Neural cell (in vitro differentiated cells): ENCODE results near the gene CEP192. TPM values are rescaled to one million over a fixed set of nuclear protein-coding genes. Genes with fewer than 3 reads are reported as not detected.

ENCODE experiments used
- H2AFZ ChIP-seq: fragments of 200-600, 300-800 bp; sonication (generic), shearing (Covaris generic); 2 replicates; pipeline ENCODE4 v1.6.0; 2014; ENCODE audit warnings: low read depth, mild to moderate bottlenecking, antibody characterized with exemption, low read length, moderate library complexity
- H3F3A ChIP-seq: fragments of 200-600 bp; shearing (Covaris generic); 2 replicates; pipeline ENCODE4 v1.6.1; 2016; ENCODE audit warnings: mild to moderate bottlenecking, moderate library complexity, mixed read lengths, antibody characterized with exemption, low read length; ENCODE audit not compliant: insufficient read depth, poor library complexity, severe bottlenecking
- H3K27ac ChIP-seq: fragments of 200-600, 300-800 bp; sonication (generic), shearing (Covaris generic); 2 replicates; pipeline ENCODE4 v1.5.1; 2014; ENCODE audit warnings: mild to moderate bottlenecking, low read length, moderate library complexity
- H3K27me3 ChIP-seq: fragments of 300-800, 200-600 bp; sonication (generic), shearing (Covaris generic); 2 replicates; pipeline ENCODE4 v1.6.0; 2014; ENCODE audit warnings: mild to moderate bottlenecking, low read depth, low read length, moderate library complexity; ENCODE audit not compliant: insufficient read depth
- H3K36me3 ChIP-seq: fragments of 300-800, 200-600 bp; sonication (generic), shearing (Covaris generic); 2 replicates; pipeline ENCODE4 v1.5.1; 2014; ENCODE audit warnings: mild to moderate bottlenecking, antibody characterized with exemption, low read length, moderate library complexity; ENCODE audit not compliant: insufficient read depth
- H3K4me2 ChIP-seq: fragments of 300-800, 200-600 bp; sonication (generic), shearing (Covaris generic); 2 replicates; pipeline ENCODE4 v1.6.0; 2014; ENCODE audit warnings: mild to moderate bottlenecking, low read length
- H3K4me3 ChIP-seq: fragments of 300-800, 200-600 bp; sonication (generic), shearing (Covaris generic); 2 replicates; pipeline ENCODE4 v1.5.1; 2014; ENCODE audit warnings: mild to moderate bottlenecking, low read length, moderate library complexity
- H3K79me2 ChIP-seq: fragments of 200-600 bp; shearing (Covaris generic); replicated peaks from 2 replicates; pipeline ENCODE4 v1.6.0; 2014; ENCODE audit warnings: mild to moderate bottlenecking, low read length, moderate library complexity; ENCODE audit not compliant: insufficient read depth
- H3K9ac ChIP-seq: fragments of 300-800, 200-600 bp; sonication (generic), shearing (Covaris generic); 2 replicates; pipeline ENCODE4 v1.6.1; 2016; ENCODE audit warnings: mild to moderate bottlenecking, low read length, mixed read lengths
- H3K9me2 ChIP-seq: fragments of 200-600 bp; shearing (Covaris generic); 2 replicates; pipeline ENCODE4 v1.6.1; 2016; ENCODE audit warnings: mild to moderate bottlenecking, low read length, mixed read lengths; ENCODE audit not compliant: insufficient read depth
- H3K9me3 ChIP-seq: fragments of 200-600, 300-800 bp; sonication (generic), shearing (Covaris generic); 2 replicates; pipeline ENCODE4 v1.6.1; 2016; ENCODE audit warnings: mild to moderate bottlenecking, mixed run types, low read length, moderate library complexity, mixed read lengths
- H4K20me1 ChIP-seq: fragments of 200-600 bp; shearing (Covaris generic); 2 replicates; pipeline ENCODE4 v1.6.1; 2016; ENCODE audit warnings: mild to moderate bottlenecking, mixed run types; ENCODE audit not compliant: insufficient read depth
- CTCF ChIP-seq: fragments of 450-650 bp; IDR thresholded peaks from 2 replicates; pipeline ENCODE4 v1.5.1; 2014; ENCODE audit warnings: antibody characterized with exemption, mild to moderate bottlenecking, moderate library complexity; ENCODE audit not compliant: poor library complexity, severe bottlenecking
- EP300 ChIP-seq: fragments of 450-650 bp; conservative IDR thresholded peaks from 2 replicates; pipeline ENCODE4 v1.6.1; 2014; ENCODE audit warnings: antibody characterized with exemption, mild to moderate bottlenecking, moderate library complexity; ENCODE audit not compliant: poor library complexity, severe bottlenecking
- EZH2 ChIP-seq: fragments of 200-600, 300-800 bp; shearing (Covaris generic), sonication (generic); IDR thresholded peaks from 2 replicates; pipeline ENCODE4 v1.6.1; 2014; ENCODE audit warnings: antibody characterized with exemption, low read length, borderline replicate concordance, mild to moderate bottlenecking; ENCODE audit not compliant: insufficient read depth, poor library complexity, severe bottlenecking
- MXI1 ChIP-seq: fragments of 450-650 bp; conservative IDR thresholded peaks from 2 replicates; pipeline ENCODE4 v1.6.1; 2014; ENCODE audit warnings: antibody characterized with exemption, mild to moderate bottlenecking; ENCODE audit not compliant: poor library complexity, severe bottlenecking
- POLR2AphosphoS5 ChIP-seq: IDR thresholded peaks from 2 replicates; pipeline ENCODE4 v1.6.1; 2012
- RAD21 ChIP-seq: fragments of 450-650 bp; conservative IDR thresholded peaks from 2 replicates; pipeline ENCODE4 v1.6.1; 2014; ENCODE audit warnings: antibody characterized with exemption, mild to moderate bottlenecking, moderate library complexity
- SMC3 ChIP-seq: fragments of 450-650 bp; conservative IDR thresholded peaks from 2 replicates; pipeline ENCODE4 v1.6.1; 2014; ENCODE audit warnings: antibody characterized with exemption, mild to moderate bottlenecking, moderate library complexity; ENCODE audit not compliant: poor library complexity
- TAF1 ChIP-seq: IDR thresholded peaks from 2 replicates; pipeline ENCODE4 v1.6.1; 2012; ENCODE audit warnings: low read depth
- polyA plus RNA-seq: library from polyadenylated mRNA; depleted of rRNA; stranded (reverse); fragments of >200 nt; gene quantifications from 2 replicates; pipeline ENCODE4 v1.2.3, GENCODE V29; 2014
- TF ChIP-seq, protein P1 (sequence below): IDR thresholded peaks from 2 replicates; pipeline ENCODE4 v1.6.1; 2012; ENCODE audit warnings: borderline replicate concordance

Gene CEP192
- polyA plus RNA-seq, 1 donor from 2014 or later = 28.1 TPM

DNA sequence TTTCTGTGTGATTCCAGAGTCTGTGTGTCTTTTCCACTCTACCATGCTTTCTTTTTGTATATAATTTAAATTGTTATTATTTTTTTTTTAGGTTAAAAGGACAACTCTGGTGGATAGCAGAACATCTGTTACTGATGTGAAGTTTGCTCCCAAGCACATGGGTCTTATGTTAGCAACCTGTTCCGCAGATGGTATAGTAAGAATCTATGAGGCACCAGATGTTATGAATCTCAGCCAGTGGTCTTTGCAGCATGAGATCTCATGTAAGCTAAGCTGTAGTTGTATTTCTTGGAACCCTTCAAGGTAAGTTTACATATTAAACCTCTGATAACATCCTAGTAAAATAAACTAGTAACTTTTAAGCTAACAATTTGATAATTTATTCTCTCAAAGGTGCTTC, 28.1 kb upstream of the CEP192 start:
- no peak overlapping the region for H3K27ac ChIP-seq
- no peak overlapping the region for H3K9ac ChIP-seq
- H2AFZ ChIP-seq = no peak overlapping the region
- no peaks in the 10 kb centered on the region for H4K20me1 ChIP-seq
- no peak overlapping the region for H3K4me3 ChIP-seq
- H3K9me2 ChIP-seq = no peaks in the 10 kb centered on the region
- H3K36me3 ChIP-seq = peaks cover 13% of the 10 kb centered on the region
- no peaks in the 10 kb centered on the region for H3K79me2 ChIP-seq
- no peaks in the 10 kb centered on the region for H3K9me3 ChIP-seq
- no peak for TF ChIP-seq SMC3
- TF ChIP-seq CTCF = no peak
- no peak for TF ChIP-seq RAD21
- TF ChIP-seq POLR2AphosphoS5 = no peak
- TF ChIP-seq EP300 = no peak
- TF ChIP-seq TAF1 = no peak
- TF ChIP-seq, protein P1, sequence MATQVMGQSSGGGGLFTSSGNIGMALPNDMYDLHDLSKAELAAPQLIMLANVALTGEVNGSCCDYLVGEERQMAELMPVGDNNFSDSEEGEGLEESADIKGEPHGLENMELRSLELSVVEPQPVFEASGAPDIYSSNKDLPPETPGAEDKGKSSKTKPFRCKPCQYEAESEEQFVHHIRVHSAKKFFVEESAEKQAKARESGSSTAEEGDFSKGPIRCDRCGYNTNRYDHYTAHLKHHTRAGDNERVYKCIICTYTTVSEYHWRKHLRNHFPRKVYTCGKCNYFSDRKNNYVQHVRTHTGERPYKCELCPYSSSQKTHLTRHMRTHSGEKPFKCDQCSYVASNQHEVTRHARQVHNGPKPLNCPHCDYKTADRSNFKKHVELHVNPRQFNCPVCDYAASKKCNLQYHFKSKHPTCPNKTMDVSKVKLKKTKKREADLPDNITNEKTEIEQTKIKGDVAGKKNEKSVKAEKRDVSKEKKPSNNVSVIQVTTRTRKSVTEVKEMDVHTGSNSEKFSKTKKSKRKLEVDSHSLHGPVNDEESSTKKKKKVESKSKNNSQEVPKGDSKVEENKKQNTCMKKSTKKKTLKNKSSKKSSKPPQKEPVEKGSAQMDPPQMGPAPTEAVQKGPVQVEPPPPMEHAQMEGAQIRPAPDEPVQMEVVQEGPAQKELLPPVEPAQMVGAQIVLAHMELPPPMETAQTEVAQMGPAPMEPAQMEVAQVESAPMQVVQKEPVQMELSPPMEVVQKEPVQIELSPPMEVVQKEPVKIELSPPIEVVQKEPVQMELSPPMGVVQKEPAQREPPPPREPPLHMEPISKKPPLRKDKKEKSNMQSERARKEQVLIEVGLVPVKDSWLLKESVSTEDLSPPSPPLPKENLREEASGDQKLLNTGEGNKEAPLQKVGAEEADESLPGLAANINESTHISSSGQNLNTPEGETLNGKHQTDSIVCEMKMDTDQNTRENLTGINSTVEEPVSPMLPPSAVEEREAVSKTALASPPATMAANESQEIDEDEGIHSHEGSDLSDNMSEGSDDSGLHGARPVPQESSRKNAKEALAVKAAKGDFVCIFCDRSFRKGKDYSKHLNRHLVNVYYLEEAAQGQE = no peak
- TF ChIP-seq EZH2 = no peak
- TF ChIP-seq MXI1 = no peak
- H3K27me3 ChIP-seq = no peaks in the 10 kb centered on the region
- H3K4me2 ChIP-seq = no peak overlapping the region
- H3F3A ChIP-seq = no peaks in the 10 kb centered on the region

GRCh38 chr18:12968115-12968514, 23.0 kb upstream of the CEP192 start:
- Histone ChIP-seq H3K9ac (no peak overlapping the region), H3K79me2 (no peaks in the 10 kb centered on the region), H3K27me3 (no peaks in the 10 kb centered on the region), H3K9me2 (no peaks in the 10 kb centered on the region), H3K4me3 (no peak overlapping the region), H2AFZ (no peak overlapping the region), H3K4me2 (no peak overlapping the region), H3K27ac (no peak overlapping the region), H3F3A (no peaks in the 10 kb centered on the region), H4K20me1 (no peaks in the 10 kb centered on the region), H3K36me3 (peaks cover 9% of the 10 kb centered on the region), H3K9me3 (no peaks in the 10 kb centered on the region)
- TF ChIP-seq EZH2 = no peak

GRCh38 chr18:12968619-12969018, 22.5 kb upstream of the CEP192 start:
- H3K4me2 ChIP-seq = no peak overlapping the region
- no peak overlapping the region for H3K27ac ChIP-seq
- no peaks in the 10 kb centered on the region for H3K27me3 ChIP-seq
- no peaks in the 10 kb centered on the region for H4K20me1 ChIP-seq
- H2AFZ ChIP-seq = no peak overlapping the region
- TF ChIP-seq SMC3 (no peak), RAD21 (no peak), POLR2AphosphoS5 (no peak)
- H3K36me3 ChIP-seq = peaks cover 4% of the 10 kb centered on the region
- no peaks in the 10 kb centered on the region for H3F3A ChIP-seq
- H3K9me3 ChIP-seq = no peaks in the 10 kb centered on the region
- H3K9ac ChIP-seq = no peak overlapping the region
- H3K79me2 ChIP-seq = no peaks in the 10 kb centered on the region
- no peak overlapping the region for H3K4me3 ChIP-seq
- no peaks in the 10 kb centered on the region for H3K9me2 ChIP-seq
